K562 (cell line): ENCODE results near the gene UHRF1. TPM values are rescaled to one million over a fixed set of nuclear protein-coding genes. Genes with fewer than 3 reads are reported as not detected.

Source experiments
- ARID1B ChIP-seq: fragments of 450-650 bp; IDR thresholded peaks from 2 replicates; pipeline ENCODE4 v1.6.1; 2016; ENCODE audit warnings: antibody characterized with exemption, mild to moderate bottlenecking, inconsistent platforms
- CBX1 ChIP-seq: sonication (generic); IDR thresholded peaks from 2 replicates; pipeline ENCODE4 v1.6.1; 2016; ENCODE audit warnings: antibody characterized with exemption, low read depth, mild to moderate bottlenecking
- ETV6 ChIP-seq, 3 experiments: fragments of 150-350 bp in 1 of 3; sonication (generic) in 1 of 3; formaldehyde crosslinking in 1 of 3; IDR thresholded peaks; 2 replicates each; pipeline versions ENCODE4 v1.6.1 to v1.8.0; 2014 to 2022; ENCODE audit warnings: borderline replicate concordance in 2 of 3, low read depth in 2 of 3, antibody characterized with exemption in 1 of 3, low read length in 1 of 3, mild to moderate bottlenecking in 1 of 3, missing genetic modification reagents in 1 of 3
- HSF4 ChIP-seq: fragments of 250-450 bp; sonication (Bioruptor Pico); IDR thresholded peaks from 2 replicates; pipeline ENCODE4 v2.1.2; 2022; ENCODE audit warnings: mild to moderate bottlenecking, moderate library complexity, borderline replicate concordance
- NBN ChIP-seq: fragments of 450-650 bp; IDR thresholded peaks from 2 replicates; pipeline ENCODE4 v1.6.1; 2016; ENCODE audit warnings: low read depth, mild to moderate bottlenecking
- NELFE ChIP-seq: IDR thresholded peaks from 2 replicates; pipeline ENCODE4 v1.6.1; 2011; ENCODE audit warnings: mild to moderate bottlenecking; ENCODE audit not compliant: insufficient read depth, insufficient read length
- NUFIP1 ChIP-seq: fragments of 450-650 bp; IDR thresholded peaks from 2 replicates; pipeline ENCODE4 v1.6.1; 2018; ENCODE audit not compliant: partially characterized antibody
- OTX1 ChIP-seq: fragments of 450-650 bp; formaldehyde crosslinking; IDR thresholded peaks from 2 replicates; pipeline ENCODE4 v1.4.0; 2022; ENCODE audit warnings: mild to moderate bottlenecking
- SAFB ChIP-seq: fragments of 200-400 bp; formaldehyde crosslinking; IDR thresholded peaks from 2 replicates; pipeline ENCODE4 v1.6.1; 2017; ENCODE audit warnings: low read depth, low read length, borderline replicate concordance
- TSC22D4 ChIP-seq: fragments of 450-650 bp; IDR thresholded peaks from 2 replicates; pipeline ENCODE4 v1.6.1; 2016; ENCODE audit warnings: missing genetic modification characterization, missing biosample characterization, control low read depth
- YY1 ChIP-seq, 3 experiments: IDR thresholded peaks; 2 replicates each; pipeline ENCODE4 v1.6.1; 2011; ENCODE audit warnings: low read length in 2 of 3, mild to moderate bottlenecking in 2 of 3, moderate library complexity in 2 of 3, borderline replicate concordance in 1 of 3, control low read depth in 1 of 3, low read depth in 1 of 3; ENCODE audit not compliant: insufficient read depth in 3 of 3, insufficient replicate concordance in 2 of 3, control insufficient read depth in 1 of 3, insufficient read length in 1 of 3; ENCODE audit errors: extremely low read depth in 1 of 3
- ZNF197 ChIP-seq: fragments of 200-800 bp; sonication (Bioruptor generic); IDR thresholded peaks from 2 replicates; pipeline ENCODE4 v1.6.1; 2016; ENCODE audit warnings: low read depth, missing genetic modification characterization, missing compliant biosample characterization
- polyA plus RNA-seq, 8 experiments: library from polyadenylated mRNA; depleted of rRNA in 4 of 8; stranded (reverse) in 5 of 8; unstranded in 3 of 8; fragments of >200 nt; fragmentation: Nextera tagmentation in 2 of 8; fragmentation: Illumina TruSeq in 1 of 8; extraction: Ambion mirVana in 2 of 8; extraction: Trizol in 1 of 8; gene quantifications; 2 replicates each; pipeline versions ENCODE4 v1.2.1 to v1.2.3, GENCODE V29; 2011 to 2014; ENCODE audit warnings: inconsistent platforms in 1 of 8, missing spikeins in 1 of 8
- total RNA-seq, 7 experiments: library from RNA; depleted of rRNA in 6 of 7; stranded (reverse); fragments of >200 nt in 6 of 7; fragmentation: Illumina TruSeq in 2 of 7; extraction: Trizol in 2 of 7; gene quantifications; 2 replicates each; pipeline versions ENCODE4 v1.2.1 to v1.2.3, GENCODE V29; 2011 to 2021; ENCODE audit warnings: low replicate concordance in 1 of 7
- TF ChIP-seq, protein P1 (sequence below), 2 experiments: fragments of 150-350 bp in 1 of 2; IDR thresholded peaks; 2 replicates each; pipeline ENCODE4 v1.6.1; 2012 to 2016; ENCODE audit warnings: low read depth in 2 of 2, low read length in 2 of 2, mild to moderate bottlenecking in 1 of 2, moderate library complexity in 1 of 2
- TF ChIP-seq, protein P2 (sequence below): sonication (generic); formaldehyde crosslinking; IDR thresholded peaks from 2 replicates; pipeline ENCODE4 v1.8.1; 2022; ENCODE audit warnings: missing genetic modification reagents
- TF ChIP-seq, protein P3 (sequence below): fragments of 250-450 bp; sonication (Bioruptor Pico); IDR thresholded peaks from 2 replicates; pipeline ENCODE4 v1.5.0; 2020; ENCODE audit warnings: mild to moderate bottlenecking
- TF ChIP-seq, protein P4 (sequence below), 2 experiments: fragments of 450-650 bp in 1 of 2; IDR thresholded peaks; 2 replicates each; pipeline ENCODE4 v1.6.1; 2011 to 2017; ENCODE audit warnings: low read depth in 2 of 2, antibody characterized with exemption in 1 of 2, borderline replicate concordance in 1 of 2, low read length in 1 of 2, mild to moderate bottlenecking in 1 of 2, mixed read lengths in 1 of 2; ENCODE audit not compliant: control insufficient read depth in 1 of 2

The UHRF1 gene
- total and polyA plus RNA-seq, 9 of the 15 experiments (the other 6 are each of a cell fraction or from before 2014, with no cell fraction given) = 6.0 to 101 (median 30.9) TPM

DNA sequence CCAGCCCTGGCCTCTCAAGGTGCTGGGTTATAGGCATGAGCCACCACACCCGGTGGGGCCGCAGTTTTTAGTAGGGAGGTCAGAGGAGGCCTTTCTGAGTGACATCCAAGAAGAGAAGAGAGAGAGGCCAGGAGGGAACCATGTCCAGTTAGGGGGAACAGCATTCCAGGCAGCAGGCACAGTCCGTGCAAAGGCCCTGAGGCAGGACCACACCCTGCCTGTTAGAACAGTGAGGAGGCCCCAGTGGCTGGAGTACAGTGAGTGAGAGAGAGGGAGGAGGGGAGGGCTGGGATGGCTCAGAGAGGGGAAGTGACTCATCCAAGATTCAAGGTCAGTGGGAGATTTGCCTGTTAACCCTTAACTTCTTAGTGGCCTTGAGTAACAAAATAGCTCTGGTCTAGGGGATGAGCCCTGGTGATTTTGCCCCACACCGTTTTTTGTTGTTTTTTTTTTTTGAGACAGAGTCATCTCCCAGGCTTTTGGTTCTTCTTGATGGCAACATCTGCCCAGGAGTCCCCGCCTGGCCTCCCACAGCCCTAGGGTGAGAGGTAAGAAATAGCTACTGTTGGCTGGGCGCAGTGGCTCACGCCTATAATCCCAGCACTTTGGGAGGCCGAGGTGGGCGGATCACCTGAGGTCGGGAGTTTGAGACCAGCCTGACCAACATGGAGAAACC lies 39.1 kb upstream of the UHRF1 start (continued):
- TF ChIP-seq, protein P1, sequence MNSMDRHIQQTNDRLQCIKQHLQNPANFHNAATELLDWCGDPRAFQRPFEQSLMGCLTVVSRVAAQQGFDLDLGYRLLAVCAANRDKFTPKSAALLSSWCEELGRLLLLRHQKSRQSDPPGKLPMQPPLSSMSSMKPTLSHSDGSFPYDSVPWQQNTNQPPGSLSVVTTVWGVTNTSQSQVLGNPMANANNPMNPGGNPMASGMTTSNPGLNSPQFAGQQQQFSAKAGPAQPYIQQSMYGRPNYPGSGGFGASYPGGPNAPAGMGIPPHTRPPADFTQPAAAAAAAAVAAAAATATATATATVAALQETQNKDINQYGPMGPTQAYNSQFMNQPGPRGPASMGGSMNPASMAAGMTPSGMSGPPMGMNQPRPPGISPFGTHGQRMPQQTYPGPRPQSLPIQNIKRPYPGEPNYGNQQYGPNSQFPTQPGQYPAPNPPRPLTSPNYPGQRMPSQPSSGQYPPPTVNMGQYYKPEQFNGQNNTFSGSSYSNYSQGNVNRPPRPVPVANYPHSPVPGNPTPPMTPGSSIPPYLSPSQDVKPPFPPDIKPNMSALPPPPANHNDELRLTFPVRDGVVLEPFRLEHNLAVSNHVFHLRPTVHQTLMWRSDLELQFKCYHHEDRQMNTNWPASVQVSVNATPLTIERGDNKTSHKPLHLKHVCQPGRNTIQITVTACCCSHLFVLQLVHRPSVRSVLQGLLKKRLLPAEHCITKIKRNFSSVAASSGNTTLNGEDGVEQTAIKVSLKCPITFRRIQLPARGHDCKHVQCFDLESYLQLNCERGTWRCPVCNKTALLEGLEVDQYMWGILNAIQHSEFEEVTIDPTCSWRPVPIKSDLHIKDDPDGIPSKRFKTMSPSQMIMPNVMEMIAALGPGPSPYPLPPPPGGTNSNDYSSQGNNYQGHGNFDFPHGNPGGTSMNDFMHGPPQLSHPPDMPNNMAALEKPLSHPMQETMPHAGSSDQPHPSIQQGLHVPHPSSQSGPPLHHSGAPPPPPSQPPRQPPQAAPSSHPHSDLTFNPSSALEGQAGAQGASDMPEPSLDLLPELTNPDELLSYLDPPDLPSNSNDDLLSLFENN (IDR thresholded peaks at IDR 0.05; ENCODE audit: low read depth in 2 of 2, low read length in 2 of 2) = no peak; a peak in 1 of 4 replicates
- TF ChIP-seq SAFB (no peak), CBX1 (peak; percentile 99), ETV6 (IDR thresholded peaks at IDR 0.05; ENCODE audit: borderline replicate concordance in 1 of 2, low read depth in 2 of 2, low read length in 1 of 2) (no peak), ETV6 (CRISPR knock-in tag; IDR thresholded peaks at IDR 0.05; ENCODE audit: borderline replicate concordance) (no peak), HSF4 (CRISPR knock-in tag) (no peak), TSC22D4 (no peak), ZNF197 (CRISPR knock-in tag) (no peak), NELFE (no peak), YY1 (IDR thresholded peaks at IDR 0.05; ENCODE audit: borderline replicate concordance in 1 of 3, control insufficient read depth in 1 of 3, extremely low read depth in 1 of 3, insufficient read depth in 3 of 3, insufficient read length in 1 of 3, insufficient replicate concordance in 2 of 3, low read depth in 1 of 3, low read length in 2 of 3) (peak in 1 of 3 experiments; percentile 45), OTX1 (peak; percentile 64; the same call in 1 of the 2 replicates), NUFIP1 (peak; percentile 10), ARID1B (peak; percentile 91), NBN (peak; percentile 92)
- TF ChIP-seq, protein P2, sequence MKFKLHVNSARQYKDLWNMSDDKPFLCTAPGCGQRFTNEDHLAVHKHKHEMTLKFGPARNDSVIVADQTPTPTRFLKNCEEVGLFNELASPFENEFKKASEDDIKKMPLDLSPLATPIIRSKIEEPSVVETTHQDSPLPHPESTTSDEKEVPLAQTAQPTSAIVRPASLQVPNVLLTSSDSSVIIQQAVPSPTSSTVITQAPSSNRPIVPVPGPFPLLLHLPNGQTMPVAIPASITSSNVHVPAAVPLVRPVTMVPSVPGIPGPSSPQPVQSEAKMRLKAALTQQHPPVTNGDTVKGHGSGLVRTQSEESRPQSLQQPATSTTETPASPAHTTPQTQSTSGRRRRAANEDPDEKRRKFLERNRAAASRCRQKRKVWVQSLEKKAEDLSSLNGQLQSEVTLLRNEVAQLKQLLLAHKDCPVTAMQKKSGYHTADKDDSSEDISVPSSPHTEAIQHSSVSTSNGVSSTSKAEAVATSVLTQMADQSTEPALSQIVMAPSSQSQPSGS (CRISPR knock-in tag) = no peak
- TF ChIP-seq, protein P3, sequence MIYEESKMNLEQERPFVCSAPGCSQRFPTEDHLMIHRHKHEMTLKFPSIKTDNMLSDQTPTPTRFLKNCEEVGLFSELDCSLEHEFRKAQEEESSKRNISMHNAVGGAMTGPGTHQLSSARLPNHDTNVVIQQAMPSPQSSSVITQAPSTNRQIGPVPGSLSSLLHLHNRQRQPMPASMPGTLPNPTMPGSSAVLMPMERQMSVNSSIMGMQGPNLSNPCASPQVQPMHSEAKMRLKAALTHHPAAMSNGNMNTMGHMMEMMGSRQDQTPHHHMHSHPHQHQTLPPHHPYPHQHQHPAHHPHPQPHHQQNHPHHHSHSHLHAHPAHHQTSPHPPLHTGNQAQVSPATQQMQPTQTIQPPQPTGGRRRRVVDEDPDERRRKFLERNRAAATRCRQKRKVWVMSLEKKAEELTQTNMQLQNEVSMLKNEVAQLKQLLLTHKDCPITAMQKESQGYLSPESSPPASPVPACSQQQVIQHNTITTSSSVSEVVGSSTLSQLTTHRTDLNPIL (CRISPR knock-in tag) = no peak
- TF ChIP-seq, protein P4, sequence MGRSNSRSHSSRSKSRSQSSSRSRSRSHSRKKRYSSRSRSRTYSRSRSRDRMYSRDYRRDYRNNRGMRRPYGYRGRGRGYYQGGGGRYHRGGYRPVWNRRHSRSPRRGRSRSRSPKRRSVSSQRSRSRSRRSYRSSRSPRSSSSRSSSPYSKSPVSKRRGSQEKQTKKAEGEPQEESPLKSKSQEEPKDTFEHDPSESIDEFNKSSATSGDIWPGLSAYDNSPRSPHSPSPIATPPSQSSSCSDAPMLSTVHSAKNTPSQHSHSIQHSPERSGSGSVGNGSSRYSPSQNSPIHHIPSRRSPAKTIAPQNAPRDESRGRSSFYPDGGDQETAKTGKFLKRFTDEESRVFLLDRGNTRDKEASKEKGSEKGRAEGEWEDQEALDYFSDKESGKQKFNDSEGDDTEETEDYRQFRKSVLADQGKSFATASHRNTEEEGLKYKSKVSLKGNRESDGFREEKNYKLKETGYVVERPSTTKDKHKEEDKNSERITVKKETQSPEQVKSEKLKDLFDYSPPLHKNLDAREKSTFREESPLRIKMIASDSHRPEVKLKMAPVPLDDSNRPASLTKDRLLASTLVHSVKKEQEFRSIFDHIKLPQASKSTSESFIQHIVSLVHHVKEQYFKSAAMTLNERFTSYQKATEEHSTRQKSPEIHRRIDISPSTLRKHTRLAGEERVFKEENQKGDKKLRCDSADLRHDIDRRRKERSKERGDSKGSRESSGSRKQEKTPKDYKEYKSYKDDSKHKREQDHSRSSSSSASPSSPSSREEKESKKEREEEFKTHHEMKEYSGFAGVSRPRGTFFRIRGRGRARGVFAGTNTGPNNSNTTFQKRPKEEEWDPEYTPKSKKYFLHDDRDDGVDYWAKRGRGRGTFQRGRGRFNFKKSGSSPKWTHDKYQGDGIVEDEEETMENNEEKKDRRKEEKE (IDR thresholded peaks at IDR 0.05; ENCODE audit: borderline replicate concordance in 1 of 2, control insufficient read depth in 1 of 2, low read depth in 2 of 2, low read length in 1 of 2) = no peak
